RWPE2 (cell line): ENCODE data around the gene TBC1D5.

Source experiments
- ATAC-seq: fragments of 200-7000 bp; cut with Tn5 transposase; 3 replicates; pipeline ENCODE4 v1.9.1; 2021; ENCODE audit warnings: low read depth
- DNase-seq: peaks from one replicate; pipeline ENCODE4 v3.0.0-alpha.2; 2020; ENCODE audit warnings: low spot score
- H3K27ac ChIP-seq: fragments of 450-650 bp; 2 replicates; pipeline ENCODE4 v1.5.1; 2017; ENCODE audit warnings: mild to moderate bottlenecking; ENCODE audit not compliant: poor library complexity, severe bottlenecking
- H3K27me3 ChIP-seq: fragments of 250-450 bp; sonication (Bioruptor Pico); 2 replicates; pipeline ENCODE4 v1.5.1; 2021; ENCODE audit warnings: mild to moderate bottlenecking, moderate library complexity; ENCODE audit not compliant: insufficient read depth, poor library complexity, severe bottlenecking
- H3K36me3 ChIP-seq: fragments of 250-450 bp; sonication (Bioruptor Pico); 2 replicates; pipeline ENCODE4 v1.5.1; 2020; ENCODE audit warnings: low read depth, mild to moderate bottlenecking, moderate library complexity
- H3K4me1 ChIP-seq: fragments of 250-450 bp; sonication (Bioruptor Pico); 2 replicates; pipeline ENCODE4 v1.5.1; 2021; ENCODE audit warnings: mild to moderate bottlenecking, moderate library complexity; ENCODE audit not compliant: insufficient read depth, poor library complexity, severe bottlenecking
- H3K4me3 ChIP-seq: fragments of 250-450 bp; sonication (Bioruptor Pico); 2 replicates; pipeline ENCODE4 v1.5.1; 2021; ENCODE audit warnings: mild to moderate bottlenecking, moderate library complexity; ENCODE audit not compliant: severe bottlenecking
- H3K9me3 ChIP-seq: fragments of 250-450 bp; sonication (Bioruptor Pico); 2 replicates; pipeline ENCODE4 v1.5.1; 2021; ENCODE audit warnings: mild to moderate bottlenecking, moderate library complexity; ENCODE audit not compliant: severe bottlenecking
- CTCF ChIP-seq: fragments of 450-650 bp; IDR thresholded peaks from one replicate; pipeline ENCODE4 v1.5.1; 2017; ENCODE audit warnings: mild to moderate bottlenecking, moderate library complexity; ENCODE audit not compliant: poor library complexity, severe bottlenecking

The TBC1D5 gene

DNA sequence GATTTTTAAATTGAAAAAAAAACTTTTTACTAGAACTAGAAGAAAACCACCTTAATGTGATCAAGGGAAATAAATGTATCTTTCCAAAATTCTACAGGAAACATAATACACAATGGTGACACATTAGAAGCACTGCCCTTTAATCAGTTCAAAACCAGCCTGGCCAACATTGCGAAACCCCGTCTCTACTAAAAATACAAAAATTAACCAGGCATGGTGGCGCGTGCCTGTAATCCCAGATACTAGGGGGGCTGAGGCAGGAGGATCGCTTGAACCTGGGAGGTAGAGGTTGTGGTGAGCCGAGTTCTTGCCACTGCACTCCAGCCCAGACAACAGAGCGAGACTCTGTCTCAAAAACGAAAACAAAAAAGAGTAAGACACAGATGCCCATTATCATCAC, 134.5 kb downstream of the TBC1D5 start:
- DNase-seq (no peak), ATAC-seq (no peak)
- no peak for TF ChIP-seq CTCF
- H3K9me3 ChIP-seq = no peaks in the 10 kb centered on the region
- H3K4me1 ChIP-seq = peaks cover 12% of the 10 kb centered on the region
- no peak overlapping the region for H3K4me3 ChIP-seq
- H3K27me3 ChIP-seq = no peaks in the 10 kb centered on the region
- no peaks in the 10 kb centered on the region for H3K36me3 ChIP-seq
- H3K27ac ChIP-seq = no peak overlapping the region

DNA sequence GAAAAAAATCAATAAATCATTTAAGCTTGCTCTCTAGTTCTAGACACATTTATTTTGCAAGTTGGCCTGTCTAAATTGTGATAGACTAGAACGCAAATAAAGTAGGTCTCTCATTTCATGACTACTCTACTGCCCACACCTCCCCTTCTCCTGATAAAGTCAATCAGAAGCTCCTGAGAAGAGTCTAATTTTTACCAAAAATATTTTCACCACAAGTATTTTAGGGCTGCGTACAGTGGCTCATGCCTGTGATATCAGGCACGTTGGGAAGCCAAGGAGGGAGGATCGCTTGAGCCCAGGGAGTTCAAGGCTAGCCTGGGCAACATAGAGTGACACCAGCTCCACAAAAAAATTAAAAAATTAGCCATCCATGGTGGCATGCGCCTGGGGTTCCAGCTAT, 136.5 kb downstream of the TBC1D5 start:
- no peak for TF ChIP-seq CTCF
- no peak for ATAC-seq
- no peaks in the 10 kb centered on the region for H3K9me3 ChIP-seq

GRCh38 chr3:17605032-17605431, 137.4 kb downstream of the TBC1D5 start:
- DNase-seq (no peak), ATAC-seq (peak; percentile 95)
- no peaks in the 10 kb centered on the region for H3K9me3 ChIP-seq
- no peak overlapping the region for H3K27ac ChIP-seq
- H3K4me3 ChIP-seq = no peak overlapping the region
- H3K36me3 ChIP-seq = no peaks in the 10 kb centered on the region
- H3K27me3 ChIP-seq = no peaks in the 10 kb centered on the region
- H3K4me1 ChIP-seq = peaks cover 16% of the 10 kb centered on the region
- no peak for TF ChIP-seq CTCF

More for the DNA sequence above, 136.5 kb downstream of the TBC1D5 start:
- Histone ChIP-seq H3K4me3 (no peak overlapping the region), H3K27ac (no peak overlapping the region), H3K4me1 (peaks cover 16% of the 10 kb centered on the region), H3K36me3 (no peaks in the 10 kb centered on the region), H3K27me3 (no peaks in the 10 kb centered on the region)
- DNase-seq = no peak

GRCh38 chr3:17602126-17602525, 140.3 kb downstream of the TBC1D5 start:
- Histone ChIP-seq H3K4me1 (peaks cover 16% of the 10 kb centered on the region), H3K9me3 (no peaks in the 10 kb centered on the region), H3K36me3 (no peaks in the 10 kb centered on the region), H3K4me3 (no peak overlapping the region), H3K27ac (peak overlapping the region; percentile 19), H3K27me3 (no peaks in the 10 kb centered on the region)
- peak; percentile 78 for ATAC-seq
- DNase-seq = no peak
- no peak for TF ChIP-seq CTCF

- DNase-seq (no peak), ATAC-seq (no peak)
- Histone ChIP-seq H3K36me3 (no peaks in the 10 kb centered on the region), H3K4me3 (no peak overlapping the region), H3K27me3 (no peaks in the 10 kb centered on the region), H3K4me1 (no peaks in the 10 kb centered on the region), H3K9me3 (no peaks in the 10 kb centered on the region), H3K27ac (no peak overlapping the region)
- no peak for TF ChIP-seq CTCF
Observed at GRCh38 chr3:17592956-17593355, 149.5 kb downstream of the TBC1D5 start.
